Kidney epithelial cell (primary cell): ENCODE measurements around the gene VCL. TPM values are rescaled to one million over a fixed set of nuclear protein-coding genes. Genes with fewer than 3 reads are reported as not detected.

Experiments
- DNase-seq: peaks from one replicate; pipeline ENCODE4 v3.0.0-alpha.2; 2010; ENCODE audit warnings: low read depth
- H3K27me3 ChIP-seq: 2 replicates; pipeline ENCODE4 v1.6.0; 2011; ENCODE audit warnings: low read length; ENCODE audit not compliant: control insufficient read depth, insufficient read depth
- H3K36me3 ChIP-seq: 2 replicates; pipeline ENCODE4 v1.5.1; 2011; ENCODE audit warnings: low read length; ENCODE audit not compliant: control insufficient read depth, insufficient read depth
- H3K4me3 ChIP-seq: 2 replicates; pipeline ENCODE4 v1.5.1; 2011; ENCODE audit warnings: low read depth, mild to moderate bottlenecking, control low read depth, low read length
- total RNA-seq: library from RNA; depleted of rRNA; stranded (reverse); fragments of >200 nt; gene quantifications from 2 replicates; pipeline ENCODE4 v1.2.3, GENCODE V29; 2015
- TF ChIP-seq, protein P1 (sequence below): IDR thresholded peaks from 2 replicates; pipeline ENCODE4 v1.5.1; 2011; ENCODE audit warnings: mild to moderate bottlenecking, moderate library complexity, low read length, control low read depth, inconsistent platforms; ENCODE audit not compliant: insufficient read depth, poor library complexity, severe bottlenecking

The VCL gene
- total RNA-seq, 1 donor from 2014 or later: 148 TPM

DNA sequence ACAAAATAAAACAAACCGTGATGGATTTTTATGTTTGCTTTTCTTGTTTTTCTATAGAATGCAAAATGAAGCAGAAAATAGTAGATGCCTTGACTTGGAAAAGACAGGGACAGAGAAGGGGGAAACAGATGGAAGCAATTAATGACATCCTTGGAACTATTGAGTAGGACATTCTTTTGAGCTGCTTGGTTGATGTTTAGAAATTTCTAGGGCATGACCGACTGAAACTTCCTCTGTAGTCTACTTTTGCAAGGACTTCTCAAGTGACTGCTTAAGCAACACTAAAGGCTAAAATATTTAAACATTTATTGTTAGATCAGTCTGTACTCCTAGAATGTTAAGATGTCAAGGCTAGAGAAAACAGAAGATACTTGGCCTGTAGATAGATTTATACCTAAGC, 49.4 kb downstream of the VCL start:
- no peak for DNase-seq
- Histone ChIP-seq H3K4me3 (no peak overlapping the region), H3K27me3 (no peaks in the 10 kb centered on the region), H3K36me3 (no peaks in the 10 kb centered on the region)
- TF ChIP-seq, protein P1, sequence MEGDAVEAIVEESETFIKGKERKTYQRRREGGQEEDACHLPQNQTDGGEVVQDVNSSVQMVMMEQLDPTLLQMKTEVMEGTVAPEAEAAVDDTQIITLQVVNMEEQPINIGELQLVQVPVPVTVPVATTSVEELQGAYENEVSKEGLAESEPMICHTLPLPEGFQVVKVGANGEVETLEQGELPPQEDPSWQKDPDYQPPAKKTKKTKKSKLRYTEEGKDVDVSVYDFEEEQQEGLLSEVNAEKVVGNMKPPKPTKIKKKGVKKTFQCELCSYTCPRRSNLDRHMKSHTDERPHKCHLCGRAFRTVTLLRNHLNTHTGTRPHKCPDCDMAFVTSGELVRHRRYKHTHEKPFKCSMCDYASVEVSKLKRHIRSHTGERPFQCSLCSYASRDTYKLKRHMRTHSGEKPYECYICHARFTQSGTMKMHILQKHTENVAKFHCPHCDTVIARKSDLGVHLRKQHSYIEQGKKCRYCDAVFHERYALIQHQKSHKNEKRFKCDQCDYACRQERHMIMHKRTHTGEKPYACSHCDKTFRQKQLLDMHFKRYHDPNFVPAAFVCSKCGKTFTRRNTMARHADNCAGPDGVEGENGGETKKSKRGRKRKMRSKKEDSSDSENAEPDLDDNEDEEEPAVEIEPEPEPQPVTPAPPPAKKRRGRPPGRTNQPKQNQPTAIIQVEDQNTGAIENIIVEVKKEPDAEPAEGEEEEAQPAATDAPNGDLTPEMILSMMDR: no peak

DNA sequence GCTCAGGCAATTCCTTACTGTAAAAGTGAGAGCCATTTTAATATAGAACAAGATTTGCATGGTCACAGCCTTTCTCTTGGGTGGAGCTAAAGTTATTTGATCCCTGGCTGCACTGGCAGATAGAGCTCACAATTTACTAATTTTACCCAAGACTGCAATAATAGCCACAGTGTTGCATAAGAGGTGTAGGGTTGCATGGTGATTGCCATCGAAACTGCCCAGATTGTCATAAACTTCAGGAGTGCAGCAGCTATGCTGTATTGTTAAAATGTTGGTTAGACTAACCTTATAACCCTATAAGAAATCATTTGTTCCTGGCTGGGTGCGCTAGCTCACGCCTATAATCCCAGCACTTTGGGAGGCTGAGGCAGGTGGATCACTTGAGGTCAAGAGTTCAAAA, 50.0 kb downstream of the VCL start:
- no peaks in the 10 kb centered on the region for H3K27me3 ChIP-seq
- H3K36me3 ChIP-seq: no peaks in the 10 kb centered on the region
- no peak overlapping the region for H3K4me3 ChIP-seq
- no peak for DNase-seq
- TF ChIP-seq, protein P1: no peak

DNA sequence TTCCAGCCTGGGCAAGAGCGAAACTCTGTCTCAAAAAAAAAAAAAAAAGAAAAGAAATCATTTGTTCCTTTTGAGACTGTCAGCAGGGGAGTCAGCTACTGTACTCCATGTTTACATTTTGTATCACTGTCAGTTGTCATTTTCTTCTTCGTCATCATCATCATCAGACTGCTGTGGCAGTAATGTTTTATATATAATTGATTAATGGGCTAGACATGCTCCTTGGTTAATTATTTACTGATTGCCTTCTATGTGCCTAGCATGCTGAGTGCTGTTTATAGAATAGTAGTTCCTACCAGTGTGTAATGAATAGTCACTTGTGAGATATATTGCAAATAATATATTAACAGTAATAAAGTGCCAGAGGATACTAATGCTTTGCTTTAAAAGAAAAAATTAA, 50.5 kb downstream of the VCL start:
- Histone ChIP-seq H3K36me3 (no peaks in the 10 kb centered on the region), H3K4me3 (no peak overlapping the region), H3K27me3 (no peaks in the 10 kb centered on the region)
- TF ChIP-seq, protein P1: no peak
- DNase-seq: no peak

DNA sequence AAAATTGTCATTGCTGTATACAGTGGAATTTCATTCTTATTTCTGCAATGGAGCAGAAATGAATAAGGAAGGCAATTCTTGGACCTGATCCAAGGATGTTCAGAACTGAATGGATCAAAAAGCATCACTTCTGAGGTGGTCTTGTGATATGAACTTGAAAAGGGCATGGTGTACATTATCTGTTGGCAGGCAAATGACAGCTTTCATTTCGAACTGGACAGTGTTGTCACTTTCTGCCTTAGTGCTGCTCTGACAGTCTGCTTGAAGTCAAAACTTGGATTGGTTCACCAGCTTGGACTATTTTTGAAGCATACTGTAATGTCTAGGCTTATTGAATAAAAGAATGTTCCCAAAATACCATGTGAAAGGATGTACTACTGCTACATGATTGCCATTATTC, 52.0 kb downstream of the VCL start:
- H3K27me3 ChIP-seq: no peaks in the 10 kb centered on the region
- no peaks in the 10 kb centered on the region for H3K36me3 ChIP-seq
- TF ChIP-seq, protein P1: no peak
- no peak for DNase-seq
- H3K4me3 ChIP-seq: no peak overlapping the region

DNA sequence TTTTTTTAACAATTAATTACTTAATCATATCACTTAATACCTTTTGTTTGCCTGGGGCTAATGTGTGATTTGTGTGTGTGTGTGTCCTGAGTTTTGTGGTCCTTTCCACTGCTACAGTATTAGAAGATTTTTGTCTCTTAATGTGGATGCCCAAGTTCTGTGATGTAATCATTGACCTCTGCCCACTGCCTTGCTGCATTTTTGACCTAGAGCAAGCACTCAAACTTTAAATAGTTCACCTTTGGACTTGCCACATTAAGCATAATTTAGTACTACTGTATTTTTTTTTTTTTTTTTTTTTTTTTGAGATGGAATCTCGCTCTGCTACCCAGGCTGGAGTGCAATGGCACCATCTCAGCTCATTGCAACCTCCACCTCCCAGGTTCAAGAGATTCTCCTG, 52.7 kb downstream of the VCL start:
- H3K36me3 ChIP-seq: no peaks in the 10 kb centered on the region
- TF ChIP-seq, protein P1: no peak
- H3K4me3 ChIP-seq: no peak overlapping the region
- H3K27me3 ChIP-seq: no peaks in the 10 kb centered on the region
- DNase-seq: no peak

DNA sequence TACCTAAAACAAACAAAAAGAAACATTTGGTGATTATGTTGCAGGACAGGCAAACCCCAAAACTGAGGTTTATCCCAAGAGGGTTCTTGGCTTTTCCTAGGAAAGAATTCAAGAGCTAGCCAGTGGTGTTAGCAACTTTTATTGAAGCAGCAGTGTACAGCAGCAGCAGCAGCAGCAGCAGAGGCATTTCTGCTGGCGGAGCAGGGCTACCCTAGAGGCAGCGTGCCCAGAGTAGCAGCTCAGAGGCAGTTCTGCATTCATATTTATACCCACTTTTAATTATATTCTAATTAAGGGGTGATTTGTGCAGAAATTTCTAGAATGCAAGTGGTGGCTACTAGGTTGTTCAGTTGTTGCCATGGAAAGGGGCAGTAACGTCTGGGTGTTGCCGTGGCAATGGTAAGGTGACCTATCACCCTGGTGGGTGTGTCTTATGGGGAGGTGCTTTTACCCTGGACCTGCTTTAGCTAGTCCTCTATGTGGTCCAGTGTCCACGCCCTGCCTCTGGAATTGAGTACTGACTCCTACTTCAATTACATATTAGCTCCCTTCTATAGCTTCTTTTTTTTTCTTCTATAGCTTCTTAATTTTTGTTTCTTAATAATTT, 53.9 kb downstream of the VCL start:
- Histone ChIP-seq H3K4me3 (no peak overlapping the region), H3K27me3 (no peaks in the 10 kb centered on the region), H3K36me3 (no peaks in the 10 kb centered on the region)
- TF ChIP-seq, protein P1: no peak
- no peak for DNase-seq
